Measurements from ENCODE around the gene GPR55. TPM values are rescaled to one million over a fixed set of nuclear protein-coding genes. Genes with fewer than 3 reads are reported as not detected.
A peak's percentile ranks its signal among the peaks of the same experiment; 100 is the strongest.

The GPR55 gene
- total and polyA plus RNA-seq, 7 donors: 0.01 to 0.32 (median 0.03) TPM; not detected in 4

DNA sequence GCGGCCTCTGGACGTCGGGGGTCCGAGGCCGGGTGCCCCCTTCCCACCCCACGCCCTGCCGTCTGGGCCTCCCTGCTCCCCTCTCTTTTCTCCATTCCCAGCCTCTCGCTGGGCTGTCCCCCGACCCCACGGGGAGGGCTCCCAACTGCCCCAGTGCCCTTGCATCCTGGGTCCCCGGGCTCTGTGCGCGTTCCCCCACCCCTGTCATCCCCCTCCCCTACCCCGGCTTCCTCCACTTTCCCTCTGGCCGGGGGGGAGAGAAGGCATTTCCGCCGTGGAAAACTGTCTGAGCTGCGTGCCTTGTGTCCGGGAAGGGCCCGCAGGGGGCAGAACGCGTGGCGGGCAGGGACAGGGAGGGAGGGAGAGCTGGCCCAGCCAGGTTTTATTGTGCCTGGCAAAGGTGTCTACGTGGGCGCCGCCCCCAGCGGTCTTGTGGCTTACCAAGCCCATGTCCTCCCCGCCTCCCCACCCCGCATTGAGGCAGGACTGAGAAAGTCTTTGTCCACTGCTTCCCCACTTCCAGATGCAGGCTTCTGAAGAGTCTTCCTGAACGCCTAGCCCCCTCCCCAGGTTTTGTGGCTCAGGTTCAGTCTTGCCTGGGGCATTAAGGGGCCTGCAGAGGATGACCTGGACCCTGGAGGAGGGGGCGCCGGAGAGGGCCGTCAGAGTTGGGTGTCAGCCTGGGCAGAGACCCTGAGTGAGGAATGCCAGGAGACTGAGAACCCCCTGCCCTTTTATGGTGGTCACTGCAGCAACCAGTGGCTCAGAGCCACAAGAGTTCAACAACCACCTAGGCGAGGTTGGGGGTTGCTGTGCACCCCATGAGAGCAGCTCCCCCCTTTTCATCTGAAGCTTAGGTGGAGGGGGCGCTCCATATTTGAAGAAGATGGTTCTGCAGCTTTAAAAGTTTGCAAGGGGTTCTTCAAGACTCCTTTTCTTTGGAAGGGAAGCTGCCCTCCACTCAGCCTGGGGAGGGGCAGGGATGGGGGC lies 59.0 kb downstream of the GPR55 start:
- Histone ChIP-seq H3K27ac (no peak overlapping the region), H3K9me3 (no peaks in the 10 kb centered on the region), H3K27me3 (ENCODE audit: insufficient read depth in 3 of 3, low read length in 2 of 3) (peaks cover 0 to 34% (median 11%) of the 10 kb centered on the region in 3 donors), H3K4me3 (peak overlapping the region; percentile 61), H3K4me1 (peaks cover 9% of the 10 kb centered on the region), H3K36me3 (ENCODE audit: insufficient read depth in 1 of 2, low read depth in 1 of 2) (no peaks in the 10 kb centered on the region)
- ATAC-seq (peak in 1 of 4 donors; percentile 5), DNase-seq (peak in 1 of 2 donors; percentile 62)
- TF ChIP-seq, protein P1, sequence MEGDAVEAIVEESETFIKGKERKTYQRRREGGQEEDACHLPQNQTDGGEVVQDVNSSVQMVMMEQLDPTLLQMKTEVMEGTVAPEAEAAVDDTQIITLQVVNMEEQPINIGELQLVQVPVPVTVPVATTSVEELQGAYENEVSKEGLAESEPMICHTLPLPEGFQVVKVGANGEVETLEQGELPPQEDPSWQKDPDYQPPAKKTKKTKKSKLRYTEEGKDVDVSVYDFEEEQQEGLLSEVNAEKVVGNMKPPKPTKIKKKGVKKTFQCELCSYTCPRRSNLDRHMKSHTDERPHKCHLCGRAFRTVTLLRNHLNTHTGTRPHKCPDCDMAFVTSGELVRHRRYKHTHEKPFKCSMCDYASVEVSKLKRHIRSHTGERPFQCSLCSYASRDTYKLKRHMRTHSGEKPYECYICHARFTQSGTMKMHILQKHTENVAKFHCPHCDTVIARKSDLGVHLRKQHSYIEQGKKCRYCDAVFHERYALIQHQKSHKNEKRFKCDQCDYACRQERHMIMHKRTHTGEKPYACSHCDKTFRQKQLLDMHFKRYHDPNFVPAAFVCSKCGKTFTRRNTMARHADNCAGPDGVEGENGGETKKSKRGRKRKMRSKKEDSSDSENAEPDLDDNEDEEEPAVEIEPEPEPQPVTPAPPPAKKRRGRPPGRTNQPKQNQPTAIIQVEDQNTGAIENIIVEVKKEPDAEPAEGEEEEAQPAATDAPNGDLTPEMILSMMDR (IDR thresholded peaks at IDR 0.05): no peak
- intact Hi-C loops (cut with DNase I): no loop called here
- WGBS, 3 donors: 32 to 43% (median 37%) methylated on average over 27 to 35 of the region's 35 CpGs

DNA sequence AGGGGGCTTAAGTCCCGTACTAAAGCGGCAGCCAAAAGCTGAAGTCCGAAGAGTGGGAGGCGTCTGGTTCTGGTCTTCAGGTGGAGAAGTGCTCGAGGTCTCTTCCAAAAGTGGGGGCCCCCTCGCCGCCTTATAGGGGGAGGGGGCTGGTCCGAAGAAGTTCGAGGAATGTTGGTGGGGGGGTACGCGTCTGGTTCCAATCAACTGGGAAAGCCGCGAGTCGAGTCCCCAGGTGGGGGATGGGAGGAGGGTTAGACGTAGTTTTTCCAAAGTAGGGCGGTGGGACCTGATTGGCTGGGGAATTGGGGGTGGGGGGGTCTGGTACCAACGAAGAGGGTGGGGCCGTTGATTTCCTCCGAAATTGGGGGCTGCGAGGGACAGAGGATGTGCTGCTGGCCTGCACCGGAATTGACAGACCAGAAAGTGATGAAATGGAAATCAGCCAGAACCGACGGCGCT lies 59.7 kb downstream of the GPR55 start:
- Histone ChIP-seq H3K36me3 (ENCODE audit: insufficient read depth in 1 of 2, low read depth in 1 of 2) (no peaks in the 10 kb centered on the region), H3K4me3 (peak overlapping the region; percentile 61), H3K27me3 (ENCODE audit: insufficient read depth in 3 of 3, low read length in 2 of 3) (peaks cover 0 to 35% (median 11%) of the 10 kb centered on the region in 3 donors), H3K4me1 (peaks cover 1% of the 10 kb centered on the region), H3K9me3 (no peaks in the 10 kb centered on the region), H3K27ac (no peak overlapping the region)
- 3 to 5% (median 5%) methylated on average over 21 to 24 of the region's 24 CpGs for whole genome bisulfite sequencing, 3 donors
- intact Hi-C loops (cut with DNase I): no loop called here
- TF ChIP-seq, protein P1 (IDR thresholded peaks at IDR 0.05): no peak
- no peak for ATAC-seq
- no peak for DNase-seq

- Histone ChIP-seq H3K9me3 (no peaks in the 10 kb centered on the region), H3K27me3 (ENCODE audit: insufficient read depth in 3 of 3, low read length in 2 of 3) (peaks cover 0 to 35% (median 11%) of the 10 kb centered on the region in 3 donors), H3K4me3 (peak within 1 kb of the TSS; percentile 61), H3K27ac (no peak within 1 kb of the TSS), H3K36me3 (ENCODE audit: insufficient read depth in 1 of 2, low read depth in 1 of 2) (no peaks in the 10 kb centered on the region), H3K4me1 (no peaks in the 10 kb centered on the region)
- intact Hi-C loops (cut with DNase I): no loop called here
- DNase-seq (peak; percentile 64 to 76), ATAC-seq (peak; percentile 63 to 91 (median 86))
- whole genome bisulfite sequencing, 3 donors: 0 to 1% (median 0%) methylated on average over 40 to 76 of the region's 76 CpGs
- TF ChIP-seq, protein P1 (IDR thresholded peaks at IDR 0.05): peak; percentile 31
Observed at GRCh38 chr2:230864605-230865306, 60.3 kb downstream of the GPR55 start, which contains the start of gene ITM2C. TSS of gene ITM2C (plus strand) at chr2:230864942. CDS start at chr2:230865026, 84 bp downstream.

DNA sequence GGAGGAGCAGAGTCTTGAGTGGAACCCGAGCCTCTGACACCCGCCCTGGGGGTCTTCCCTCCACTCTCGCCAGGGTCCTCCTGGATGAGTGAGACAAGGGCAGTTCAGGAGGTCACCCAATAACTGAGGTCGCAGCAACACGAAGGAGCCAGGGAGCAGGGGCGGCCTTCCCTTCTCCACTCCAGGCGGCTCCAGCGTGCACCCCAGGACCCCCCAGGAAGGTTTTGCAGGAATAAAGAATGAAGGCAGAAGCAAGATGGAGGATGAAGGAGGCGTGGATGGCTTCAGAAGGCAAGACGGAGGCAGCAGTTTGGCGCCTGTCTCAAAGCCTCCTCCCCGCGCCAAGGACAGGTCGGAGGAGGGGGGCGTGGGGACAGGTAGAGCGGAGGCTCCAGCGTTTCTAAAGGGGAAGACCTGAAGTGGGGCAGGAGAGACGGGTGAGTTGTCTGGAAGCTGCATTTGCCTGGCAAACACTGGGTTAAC lies 60.9 kb downstream of the GPR55 start:
- H3K27ac ChIP-seq: no peak overlapping the region
- no peaks in the 10 kb centered on the region for H3K36me3 ChIP-seq (ENCODE audit: insufficient read depth in 1 of 2, low read depth in 1 of 2)
- intact Hi-C loops (cut with DNase I): no loop called here
- TF ChIP-seq, protein P1 (IDR thresholded peaks at IDR 0.05): no peak
- DNase-seq: no peak
- no peaks in the 10 kb centered on the region for H3K4me1 ChIP-seq
- peaks cover 0 to 35% (median 11%) of the 10 kb centered on the region in 3 donors for H3K27me3 ChIP-seq (ENCODE audit: insufficient read depth in 3 of 3, low read length in 2 of 3)
- ATAC-seq: peak in 1 of 4 donors; percentile 3
- WGBS, 3 donors: 40 to 43% (median 40%) methylated on average over 18 of the region's 18 CpGs
- H3K4me3 ChIP-seq: peak overlapping the region; percentile 61
- no peaks in the 10 kb centered on the region for H3K9me3 ChIP-seq
